Breast epithelium (tissue), 3 donors: ENCODE data around the gene CABP4.

Experiments
- CTCF ChIP-seq, 3 donors: fragments of 450-650 bp; IDR thresholded peaks; one replicate each; pipeline ENCODE4 v1.5.1; 2016 to 2017; ENCODE audit warnings: antibody characterized with exemption in 3 of 3, mild to moderate bottlenecking in 3 of 3, moderate library complexity in 3 of 3
- POLR2A ChIP-seq: fragments of 450-650 bp; IDR thresholded peaks from one replicate; pipeline ENCODE4 v1.6.1; 2016; ENCODE audit warnings: antibody characterized with exemption, mild to moderate bottlenecking, moderate library complexity
- POLR2AphosphoS5 ChIP-seq, 3 donors: sonication (generic); formaldehyde crosslinking; IDR thresholded peaks; one replicate each; pipeline ENCODE4 v1.6.1; 2017; ENCODE audit warnings: antibody characterized with exemption in 3 of 3

- TF ChIP-seq CTCF (IDR thresholded peaks at IDR 0.05) (no peak), POLR2A (no peak), POLR2AphosphoS5 (IDR thresholded peaks at IDR 0.05) (no peak)
Measured at GRCh38 chr11:67472882-67473281, 17.7 kb downstream of the CABP4 start.
